ENCODE results near the gene ST6GAL1.

- no peak for TF ChIP-seq GATA2 (IDR thresholded peaks at IDR 0.05; ENCODE audit: low read depth, low read length)
- no peak for TF ChIP-seq GATA3 (IDR thresholded peaks at IDR 0.05; ENCODE audit: low read depth, low read length)
These were observed 82.9 kb downstream of the ST6GAL1 start for GRCh38 chr3:187013159-187013716.
